ENCODE results near the gene AEBP1. TPM values are rescaled to one million over a fixed set of nuclear protein-coding genes. Genes with fewer than 3 reads are reported as not detected.

AEBP1 gene
- total RNA-seq, 1 donor = 168 TPM

- TF ChIP-seq CTCF (IDR thresholded peaks at IDR 0.05; ENCODE audit: insufficient read depth, low read length) = no peak
- no peak overlapping the region for H3K4me3 ChIP-seq (ENCODE audit: low read depth, low read length)
- DNase-seq (ENCODE audit: low read depth) = no peak
Observed at GRCh38 chr7:44063547-44063893, 40.6 kb upstream of the AEBP1 start.

- TF ChIP-seq CTCF (IDR thresholded peaks at IDR 0.05; ENCODE audit: insufficient read depth, low read length) = no peak
- DNase-seq (ENCODE audit: low read depth) = no peak
- no peak overlapping the region for H3K4me3 ChIP-seq (ENCODE audit: low read depth, low read length)
Observed at GRCh38 chr7:44063894-44064651, 40.1 kb upstream of the AEBP1 start.

GRCh38 chr7:44064791-44065430, 39.2 kb upstream of the AEBP1 start:
- TF ChIP-seq CTCF (IDR thresholded peaks at IDR 0.05; ENCODE audit: insufficient read depth, low read length) = no peak
- no peak overlapping the region for H3K4me3 ChIP-seq (ENCODE audit: low read depth, low read length)

GRCh38 chr7:44065431-44066110, 38.6 kb upstream of the AEBP1 start, which contains the start of gene PGAM2:
TSS of gene PGAM2 (minus strand) at chr7:44065567. CDS start at chr7:44065529, 38 bp downstream.
- DNase-seq (ENCODE audit: low read depth) = no peak
- no peak for TF ChIP-seq CTCF (IDR thresholded peaks at IDR 0.05; ENCODE audit: insufficient read depth, low read length)
- H3K4me3 ChIP-seq (ENCODE audit: low read depth, low read length) = no peak within 1 kb of the TSS

More at GRCh38 chr7:44064791-44065430, 39.2 kb upstream of the AEBP1 start:
- DNase-seq (ENCODE audit: low read depth) = no peak

- no peak for DNase-seq (ENCODE audit: low read depth)
- H3K4me3 ChIP-seq (ENCODE audit: low read depth, low read length) = no peak overlapping the region
- no peak for TF ChIP-seq CTCF (IDR thresholded peaks at IDR 0.05; ENCODE audit: insufficient read depth, low read length)
Observed at GRCh38 chr7:44066111-44066460, 38.1 kb upstream of the AEBP1 start.

- H3K4me3 ChIP-seq (ENCODE audit: low read depth, low read length) = no peak overlapping the region
- TF ChIP-seq CTCF (IDR thresholded peaks at IDR 0.05; ENCODE audit: insufficient read depth, low read length) = no peak
- no peak for DNase-seq (ENCODE audit: low read depth)
Observed at GRCh38 chr7:44066494-44067063, 37.6 kb upstream of the AEBP1 start.
